Measurements from ENCODE around the gene MRPS15.
"Not testable (repeated sequence)": the region's sequence is repeated elsewhere in the genome, so short reads cannot be mapped to it uniquely, and the experiment has no call there.

The MRPS15 gene

GRCh38 chr1:36463803-36464604 lies at the start of gene MRPS15:
TSS of gene MRPS15 (minus strand) at chr1:36464384. CDS start at chr1:36464275, 109 bp downstream.
- no peaks in the 10 kb centered on the region for H3K36me3 ChIP-seq (ENCODE audit: insufficient read depth)
- H3K27me3 ChIP-seq (ENCODE audit: insufficient read depth, low read depth): no peaks in the 10 kb centered on the region
- H3K4me3 ChIP-seq (IDR thresholded peaks at IDR 0.05; ENCODE audit: insufficient read depth, low read depth, low read length): peak within 1 kb of the TSS; percentile 91
- peaks cover 19% of the 10 kb centered on the region for H3K4me1 ChIP-seq (ENCODE audit: low read depth, poor library complexity, severe bottlenecking)
- H3K27ac ChIP-seq: peak within 1 kb of the TSS; percentile 77
- H4K20me1 ChIP-seq (ENCODE audit: insufficient read depth): no peaks in the 10 kb centered on the region
- H3K4me2 ChIP-seq: peak within 1 kb of the TSS; percentile 65
- H3K9ac ChIP-seq: peak within 1 kb of the TSS; percentile 78
- peaks cover 8% of the 10 kb centered on the region for H3K79me2 ChIP-seq (ENCODE audit: insufficient read depth, low read depth)
- TF ChIP-seq, protein P1, sequence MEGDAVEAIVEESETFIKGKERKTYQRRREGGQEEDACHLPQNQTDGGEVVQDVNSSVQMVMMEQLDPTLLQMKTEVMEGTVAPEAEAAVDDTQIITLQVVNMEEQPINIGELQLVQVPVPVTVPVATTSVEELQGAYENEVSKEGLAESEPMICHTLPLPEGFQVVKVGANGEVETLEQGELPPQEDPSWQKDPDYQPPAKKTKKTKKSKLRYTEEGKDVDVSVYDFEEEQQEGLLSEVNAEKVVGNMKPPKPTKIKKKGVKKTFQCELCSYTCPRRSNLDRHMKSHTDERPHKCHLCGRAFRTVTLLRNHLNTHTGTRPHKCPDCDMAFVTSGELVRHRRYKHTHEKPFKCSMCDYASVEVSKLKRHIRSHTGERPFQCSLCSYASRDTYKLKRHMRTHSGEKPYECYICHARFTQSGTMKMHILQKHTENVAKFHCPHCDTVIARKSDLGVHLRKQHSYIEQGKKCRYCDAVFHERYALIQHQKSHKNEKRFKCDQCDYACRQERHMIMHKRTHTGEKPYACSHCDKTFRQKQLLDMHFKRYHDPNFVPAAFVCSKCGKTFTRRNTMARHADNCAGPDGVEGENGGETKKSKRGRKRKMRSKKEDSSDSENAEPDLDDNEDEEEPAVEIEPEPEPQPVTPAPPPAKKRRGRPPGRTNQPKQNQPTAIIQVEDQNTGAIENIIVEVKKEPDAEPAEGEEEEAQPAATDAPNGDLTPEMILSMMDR (conservative IDR thresholded peaks at IDR 0.05; ENCODE audit: low read depth, low read length): no peak
- H2AFZ ChIP-seq (ENCODE audit: low read depth): peak within 1 kb of the TSS; percentile 44

DNA sequence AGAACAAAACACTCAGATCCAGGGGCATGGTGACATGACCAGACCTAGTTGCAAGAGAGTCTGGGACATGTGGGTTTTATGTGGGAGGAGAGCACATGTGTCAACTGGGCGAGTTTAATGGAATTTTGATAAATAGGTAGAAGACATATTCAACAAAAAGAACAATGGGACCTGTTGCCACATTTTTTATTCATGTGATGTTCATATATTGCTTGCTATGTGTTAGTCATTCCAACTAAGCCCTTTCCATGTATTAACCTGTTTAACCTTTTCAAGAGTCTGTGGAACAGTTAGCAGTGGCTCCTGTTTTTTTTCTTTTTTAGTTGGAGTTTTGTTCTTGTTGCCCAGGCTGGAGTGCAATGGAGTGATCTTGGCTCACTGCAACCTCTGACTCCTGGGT lies 48.7 kb upstream of the MRPS15 start:
- Histone ChIP-seq H3K4me2 (no peak overlapping the region), H3K79me2 (ENCODE audit: insufficient read depth, low read depth) (no peaks in the 10 kb centered on the region)
- TF ChIP-seq, protein P1 (conservative IDR thresholded peaks at IDR 0.05; ENCODE audit: low read depth, low read length): no peak

DNA sequence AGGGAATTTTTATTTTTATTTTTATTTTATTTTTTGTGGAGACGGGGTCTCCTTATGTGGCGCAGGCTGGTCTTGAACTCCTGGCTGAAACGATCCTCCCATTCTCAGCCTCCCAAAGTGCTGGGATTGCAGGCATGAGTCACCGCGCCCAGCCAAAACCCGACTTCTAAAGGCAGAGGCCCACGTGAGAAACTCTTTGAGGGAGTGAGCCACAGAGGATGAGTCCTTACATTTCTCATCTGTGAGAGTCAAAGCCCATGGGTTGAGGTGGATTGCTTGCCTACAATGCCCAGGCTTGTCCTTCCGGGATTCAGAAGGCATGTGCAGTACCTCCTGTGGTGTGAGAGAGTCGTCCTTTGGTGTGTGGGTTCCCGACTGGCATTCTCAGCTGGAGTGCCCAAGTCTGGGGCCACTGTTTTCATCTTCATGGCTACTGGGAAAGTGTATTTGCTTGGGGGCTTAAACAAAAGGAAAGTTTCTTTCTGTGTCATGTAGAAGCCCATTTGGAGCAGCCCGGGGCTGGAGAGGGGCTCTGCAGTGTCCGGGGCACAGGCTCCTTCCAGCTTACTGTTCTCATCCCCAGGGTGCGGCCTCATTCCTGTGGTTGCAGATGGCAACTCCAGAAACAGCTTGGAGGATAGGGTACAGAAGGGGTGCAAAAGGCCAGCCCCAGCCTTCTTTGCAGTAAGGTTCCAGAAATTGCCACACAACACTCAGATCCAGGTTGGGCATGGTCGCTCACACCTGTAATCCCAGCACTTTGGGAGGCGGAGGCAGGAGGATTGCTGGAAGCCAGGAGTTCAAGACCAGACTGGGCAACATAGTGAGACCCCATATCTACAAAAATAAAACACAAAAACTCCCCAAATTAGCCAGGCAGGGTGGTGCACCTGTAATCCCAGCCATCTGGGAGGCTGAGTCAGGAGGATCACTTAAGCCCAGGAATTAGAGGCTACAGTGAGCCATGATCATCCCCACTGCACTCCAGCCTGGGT lies 47.9 kb upstream of the MRPS15 start:
- Histone ChIP-seq H2AFZ (ENCODE audit: low read depth) (no peak overlapping the region), H3K36me3 (ENCODE audit: insufficient read depth) (no peaks in the 10 kb centered on the region)

More for the DNA sequence above, 48.7 kb upstream of the MRPS15 start:
- Histone ChIP-seq H3K36me3 (ENCODE audit: insufficient read depth) (no peaks in the 10 kb centered on the region), H4K20me1 (ENCODE audit: insufficient read depth) (no peaks in the 10 kb centered on the region), H2AFZ (ENCODE audit: low read depth) (no peak overlapping the region), H3K27ac (no peak overlapping the region), H3K9ac (no peak overlapping the region), H3K4me1 (ENCODE audit: low read depth, poor library complexity, severe bottlenecking) (no peaks in the 10 kb centered on the region), H3K4me3 (IDR thresholded peaks at IDR 0.05; ENCODE audit: insufficient read depth, low read depth, low read length) (no peak overlapping the region), H3K27me3 (ENCODE audit: insufficient read depth, low read depth) (peaks cover 26% of the 10 kb centered on the region; the same call in 1 of the 2 replicates)

DNA sequence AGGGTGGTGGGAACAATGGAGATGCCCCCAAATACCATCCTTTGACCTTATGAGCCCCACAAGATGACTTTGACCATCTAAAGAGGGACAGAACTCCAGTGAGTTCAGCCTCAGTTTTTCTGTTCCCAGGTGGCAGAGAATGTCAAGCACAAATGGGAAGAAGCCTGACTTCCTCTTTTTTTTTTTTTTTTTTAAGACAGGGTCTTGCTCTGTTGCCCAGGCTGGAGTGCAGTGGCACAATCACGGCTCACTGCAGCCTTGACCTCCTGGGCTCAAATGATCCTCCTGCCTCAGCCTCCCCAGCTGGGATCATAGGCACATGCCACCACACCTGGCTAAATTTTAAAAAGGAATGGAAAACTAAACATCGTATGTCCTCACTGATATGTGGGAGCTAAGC lies 47.0 kb upstream of the MRPS15 start:
- not testable (repeated sequence) for H3K4me1 ChIP-seq (ENCODE audit: low read depth, poor library complexity, severe bottlenecking); H4K20me1 ChIP-seq (ENCODE audit: insufficient read depth); H3K4me2 ChIP-seq; H3K4me3 ChIP-seq (IDR thresholded peaks at IDR 0.05; ENCODE audit: insufficient read depth, low read depth, low read length); H3K36me3 ChIP-seq (ENCODE audit: insufficient read depth); H2AFZ ChIP-seq (ENCODE audit: low read depth); H3K27ac ChIP-seq; H3K9ac ChIP-seq; H3K79me2 ChIP-seq (ENCODE audit: insufficient read depth, low read depth)
- H3K27me3 ChIP-seq (ENCODE audit: insufficient read depth, low read depth): peaks cover 26% of the 10 kb centered on the region; the same call in 1 of the 2 replicates

More for the DNA sequence above, 47.9 kb upstream of the MRPS15 start:
- H3K4me1 ChIP-seq (ENCODE audit: low read depth, poor library complexity, severe bottlenecking): no peaks in the 10 kb centered on the region
- no peak overlapping the region for H3K27ac ChIP-seq
- H3K4me2 ChIP-seq: no peak overlapping the region
- TF ChIP-seq, protein P1 (conservative IDR thresholded peaks at IDR 0.05; ENCODE audit: low read depth, low read length): no peak
- H3K4me3 ChIP-seq (IDR thresholded peaks at IDR 0.05; ENCODE audit: insufficient read depth, low read depth, low read length): no peak overlapping the region
- no peak overlapping the region for H3K9ac ChIP-seq
- H3K27me3 ChIP-seq (ENCODE audit: insufficient read depth, low read depth): peaks cover 26% of the 10 kb centered on the region; the same call in 1 of the 2 replicates
- H4K20me1 ChIP-seq (ENCODE audit: insufficient read depth): no peaks in the 10 kb centered on the region
- no peaks in the 10 kb centered on the region for H3K79me2 ChIP-seq (ENCODE audit: insufficient read depth, low read depth)

Data from KMS-11 (cell line).